Sigmoid colon (tissue), 4 donors: ENCODE results near the gene VIPR2.

Experiments used
- EP300 ChIP-seq, 4 donors: sonication (generic); formaldehyde crosslinking; IDR thresholded peaks; one replicate each; pipeline ENCODE4 v1.6.1; 2017; ENCODE audit warnings: antibody characterized with exemption in 4 of 4
- POLR2A ChIP-seq, 2 donors: fragments of 450-650 bp; IDR thresholded peaks; one replicate each; pipeline ENCODE4 v1.6.1; 2016; ENCODE audit warnings: antibody characterized with exemption in 2 of 2, mild to moderate bottlenecking in 2 of 2, moderate library complexity in 2 of 2
- TF ChIP-seq, protein P1 (sequence below), 4 experiments: fragments of 450-650 bp in 3 of 4; fragments of 200-600 bp in 1 of 4; IDR thresholded peaks; one replicate each; pipeline ENCODE4 v1.5.1; 2016 to 2019; ENCODE audit warnings: antibody characterized with exemption in 4 of 4, mild to moderate bottlenecking in 3 of 4, moderate library complexity in 2 of 4

DNA sequence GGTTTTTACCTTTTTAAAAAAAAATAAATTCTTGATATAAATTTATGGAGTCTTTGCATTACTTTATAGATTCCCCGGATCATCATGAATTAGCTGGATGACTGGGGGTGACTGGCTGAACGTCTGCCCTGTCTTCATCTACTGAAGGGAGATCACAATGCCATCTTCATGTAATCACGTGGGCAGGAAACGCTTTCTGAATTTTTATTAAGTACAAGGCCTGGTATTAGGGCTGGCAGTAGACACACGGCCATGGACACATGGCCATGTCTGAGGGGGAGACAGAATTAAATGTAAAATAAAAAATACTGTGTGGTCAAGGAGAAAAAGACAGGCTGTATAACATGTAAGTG, 111.2 kb downstream of the VIPR2 start:
- TF ChIP-seq, protein P1, sequence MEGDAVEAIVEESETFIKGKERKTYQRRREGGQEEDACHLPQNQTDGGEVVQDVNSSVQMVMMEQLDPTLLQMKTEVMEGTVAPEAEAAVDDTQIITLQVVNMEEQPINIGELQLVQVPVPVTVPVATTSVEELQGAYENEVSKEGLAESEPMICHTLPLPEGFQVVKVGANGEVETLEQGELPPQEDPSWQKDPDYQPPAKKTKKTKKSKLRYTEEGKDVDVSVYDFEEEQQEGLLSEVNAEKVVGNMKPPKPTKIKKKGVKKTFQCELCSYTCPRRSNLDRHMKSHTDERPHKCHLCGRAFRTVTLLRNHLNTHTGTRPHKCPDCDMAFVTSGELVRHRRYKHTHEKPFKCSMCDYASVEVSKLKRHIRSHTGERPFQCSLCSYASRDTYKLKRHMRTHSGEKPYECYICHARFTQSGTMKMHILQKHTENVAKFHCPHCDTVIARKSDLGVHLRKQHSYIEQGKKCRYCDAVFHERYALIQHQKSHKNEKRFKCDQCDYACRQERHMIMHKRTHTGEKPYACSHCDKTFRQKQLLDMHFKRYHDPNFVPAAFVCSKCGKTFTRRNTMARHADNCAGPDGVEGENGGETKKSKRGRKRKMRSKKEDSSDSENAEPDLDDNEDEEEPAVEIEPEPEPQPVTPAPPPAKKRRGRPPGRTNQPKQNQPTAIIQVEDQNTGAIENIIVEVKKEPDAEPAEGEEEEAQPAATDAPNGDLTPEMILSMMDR (IDR thresholded peaks at IDR 0.05): no peak
- TF ChIP-seq POLR2A (IDR thresholded peaks at IDR 0.05): no peak
- no peak for TF ChIP-seq EP300 (IDR thresholded peaks at IDR 0.05)
